ENCODE results near the gene ATP9A.

Gene ATP9A

DNA sequence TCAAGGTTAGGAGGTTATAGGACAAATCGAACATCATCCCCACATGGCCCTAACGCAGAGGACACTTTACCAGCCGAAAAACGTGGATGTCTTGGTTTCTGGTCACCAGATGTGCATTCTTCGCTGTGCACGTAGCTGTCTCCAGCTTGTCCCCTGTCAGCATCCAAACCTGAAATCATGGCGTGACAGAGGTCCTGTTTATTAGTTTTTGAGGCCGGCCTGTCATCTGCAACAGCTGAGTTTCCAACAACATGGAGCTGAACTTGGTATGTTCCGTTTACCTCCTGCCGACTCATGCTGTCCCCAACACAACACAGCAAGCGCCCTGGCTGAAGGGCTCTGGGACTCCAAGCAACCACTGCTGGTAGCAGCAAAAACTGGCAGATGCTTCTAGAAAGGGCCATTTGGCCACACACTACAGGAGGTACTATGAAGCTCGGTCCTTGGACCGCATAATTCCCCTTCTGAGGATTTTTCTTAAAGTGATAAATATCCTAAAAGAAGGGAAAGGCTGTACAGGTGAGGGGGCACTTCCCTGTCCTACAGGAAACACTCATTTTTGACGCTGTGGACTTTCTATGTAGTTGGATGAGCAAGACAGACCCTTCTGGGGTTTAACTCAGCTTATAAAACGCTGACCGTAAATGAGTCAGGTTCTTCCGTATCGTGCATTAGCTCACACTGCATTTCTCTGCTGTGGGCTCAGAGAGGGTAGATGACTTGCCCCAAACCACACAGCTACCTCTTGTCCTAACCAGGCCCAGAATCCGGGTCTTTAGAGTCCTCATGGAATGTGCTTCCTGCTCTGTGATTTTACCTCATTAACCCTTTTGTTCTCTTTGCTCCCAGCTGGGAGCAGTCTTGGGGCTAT lies 146.0 kb downstream of the ATP9A start:
- no peak for DNase-seq

- no peak for DNase-seq
Measured at GRCh38 chr20:51620432-51620831, 147.8 kb downstream of the ATP9A start.

DNA sequence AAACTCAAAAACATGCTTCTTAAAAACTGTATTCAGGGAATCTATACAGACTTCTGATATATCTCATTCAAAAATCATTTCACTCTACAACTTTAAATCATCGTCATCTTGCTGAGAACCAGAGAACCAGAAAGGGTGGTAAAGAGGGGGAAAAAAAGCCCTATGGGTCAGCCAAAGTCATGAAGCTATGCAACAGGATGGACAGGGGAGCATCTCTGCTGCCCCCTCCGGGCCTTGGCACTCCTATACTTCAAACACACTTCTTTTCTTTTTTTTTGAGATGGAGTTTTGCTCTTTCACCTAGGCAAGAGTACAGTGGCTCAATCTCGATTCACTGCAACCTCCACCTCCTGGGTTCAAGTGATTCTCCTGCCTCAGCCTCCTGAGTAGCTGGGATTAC lies 152.1 kb downstream of the ATP9A start:
- DNase-seq, result no peak

- DNase-seq, result no peak
Measured at GRCh38 chr20:51614687-51615086, 153.5 kb downstream of the ATP9A start.

DNA sequence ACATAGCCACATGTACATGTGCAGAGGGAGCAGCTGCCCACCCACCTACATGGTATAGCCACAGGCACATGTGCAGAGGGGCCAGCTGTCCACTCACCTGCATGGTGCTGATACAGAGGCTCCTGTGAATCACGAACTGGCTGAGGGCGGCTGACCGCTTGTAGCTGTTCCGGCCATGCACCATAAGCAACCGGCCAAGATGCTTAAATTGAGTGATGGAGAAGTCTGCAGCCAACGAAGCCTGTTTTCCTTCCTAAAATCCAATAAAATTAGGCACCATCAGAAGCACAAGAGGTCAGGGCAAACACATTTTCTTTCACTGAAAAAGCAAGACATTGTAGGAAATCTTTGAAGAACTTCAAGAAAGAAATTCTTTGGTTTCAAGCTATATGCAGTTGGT lies 154.6 kb downstream of the ATP9A start:
- no peak for DNase-seq

DNA sequence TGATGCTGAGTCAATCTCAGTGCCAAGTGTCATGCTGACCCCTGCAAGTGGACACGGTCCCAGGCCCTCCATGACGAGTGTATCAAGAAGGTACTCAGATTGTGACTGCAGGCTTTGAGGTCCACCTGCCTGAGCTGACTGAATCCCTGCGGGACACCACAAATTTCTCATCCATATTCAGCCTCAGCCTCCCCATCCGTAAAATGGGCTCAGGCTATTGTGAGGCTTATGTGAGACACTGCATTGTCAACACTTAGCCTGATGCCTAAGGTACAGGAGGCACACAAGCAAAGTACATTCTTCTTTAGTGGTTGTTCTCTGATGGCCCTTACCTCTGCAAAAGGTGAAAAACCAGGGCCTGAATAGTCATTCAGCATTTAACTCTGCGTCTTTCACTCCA lies 155.3 kb downstream of the ATP9A start:
- no peak for DNase-seq

DNA sequence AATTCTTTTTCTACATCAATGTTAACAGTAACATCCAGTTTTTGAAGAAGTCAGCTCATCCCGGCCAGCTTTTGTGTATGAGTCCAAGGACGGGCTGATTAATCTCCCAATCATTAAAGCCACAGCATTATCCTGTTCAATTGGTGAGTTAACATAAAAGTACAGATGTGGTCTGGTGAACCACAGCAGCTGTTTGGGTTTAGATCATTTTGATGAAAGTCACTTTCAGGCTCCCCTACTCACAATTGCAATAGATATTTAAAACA lies 156.6 kb downstream of the ATP9A start:
- no peak for DNase-seq

DNA sequence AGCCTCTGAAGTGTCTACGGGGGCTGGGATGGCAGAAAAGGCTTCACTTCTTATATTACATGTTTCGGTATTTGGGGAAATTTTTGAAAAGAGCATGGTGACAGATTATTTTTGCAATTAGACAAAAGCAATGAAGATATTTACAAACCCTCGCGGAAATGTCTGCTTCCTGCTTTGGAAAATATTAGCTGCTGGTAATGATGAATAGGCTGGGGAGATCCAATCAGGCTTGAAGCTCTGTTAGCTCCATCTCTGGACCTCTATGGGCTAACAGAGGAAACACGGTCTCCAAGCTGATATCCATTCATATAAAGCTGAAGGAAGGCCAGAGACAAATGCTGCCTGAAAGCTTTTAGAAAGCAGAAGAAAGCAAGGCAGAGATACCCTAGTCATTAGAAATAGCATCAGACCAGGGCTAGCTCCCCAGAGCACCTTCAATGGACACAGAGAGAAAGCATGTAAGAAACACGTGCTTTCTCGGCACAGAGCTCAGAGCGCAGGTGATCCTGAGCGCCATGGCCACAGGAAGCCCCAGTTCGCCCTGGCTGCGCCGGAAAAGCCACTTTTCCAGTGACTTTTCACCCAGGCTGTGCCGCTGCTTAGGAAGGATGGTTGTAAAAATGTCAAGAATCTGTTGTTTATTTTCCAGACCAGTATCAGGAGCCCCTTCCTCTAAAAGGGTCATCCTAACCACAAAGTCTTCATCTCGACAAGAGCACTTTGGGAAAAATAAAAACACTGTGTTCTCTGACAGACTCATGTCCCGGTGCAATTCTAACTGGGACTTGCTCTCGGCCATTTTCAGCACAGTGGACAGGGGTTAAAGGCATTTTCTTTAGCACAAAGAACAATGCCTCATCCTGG lies 157.2 kb downstream of the ATP9A start:
- DNase-seq, result no peak

DNA sequence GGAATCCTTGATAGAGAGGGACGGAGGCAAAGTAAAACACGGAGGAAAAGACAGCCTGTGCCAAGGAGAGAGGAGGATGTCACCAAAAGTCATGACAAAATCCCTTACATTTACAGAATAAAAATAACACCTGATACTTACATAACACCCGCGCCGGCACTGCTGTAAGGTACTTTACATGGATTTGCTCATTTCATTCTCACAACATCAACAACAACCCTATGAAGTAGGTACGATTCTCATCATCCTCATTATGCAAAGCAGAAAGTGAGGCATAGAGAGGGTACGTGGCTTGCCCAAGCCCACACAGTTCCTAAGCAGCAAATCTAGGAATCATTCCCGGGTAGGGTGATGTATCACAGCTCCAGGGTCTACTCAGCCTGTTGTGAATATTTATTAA lies 158.1 kb downstream of the ATP9A start:
- no peak for DNase-seq

DNA sequence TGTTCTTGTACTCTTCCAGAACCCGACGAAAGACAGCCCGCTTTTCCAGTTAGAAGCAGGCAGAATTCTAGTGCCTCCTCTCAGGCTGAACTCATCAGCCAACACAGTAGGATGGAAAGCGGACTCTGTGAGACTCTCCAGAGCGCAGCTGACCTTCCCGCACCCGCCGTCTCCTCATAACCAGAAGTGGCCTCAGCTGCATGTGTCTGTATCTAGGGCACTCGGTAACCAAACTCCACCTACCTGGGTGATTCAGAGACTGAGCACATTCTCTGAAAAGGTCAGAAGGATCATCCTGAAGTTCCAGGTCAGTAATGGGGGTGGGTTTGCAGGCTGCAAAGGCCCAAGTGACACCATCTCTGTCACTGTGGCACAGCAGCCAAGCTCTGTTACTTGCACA lies 158.9 kb downstream of the ATP9A start:
- no peak for DNase-seq

DNA sequence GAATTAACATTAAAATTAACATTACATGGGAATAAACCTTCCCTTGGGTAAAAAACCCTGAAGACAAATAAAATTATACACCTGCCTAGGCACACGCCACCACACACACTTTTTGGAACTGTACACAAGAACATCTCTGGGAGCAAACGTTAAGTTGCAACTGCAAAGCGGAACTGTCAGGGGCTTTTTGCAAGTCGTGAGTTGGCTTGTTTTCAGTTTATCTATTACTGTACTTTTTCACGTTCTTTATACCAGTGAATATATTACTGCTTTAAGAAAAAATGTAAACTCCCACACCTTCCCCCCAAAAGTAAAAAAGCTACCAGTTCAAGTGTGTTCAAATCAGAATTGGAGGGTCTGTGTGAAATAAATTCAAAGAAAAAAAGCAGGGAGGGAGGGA lies 160.1 kb downstream of the ATP9A start:
- no peak for DNase-seq

- no peak for DNase-seq
Measured at GRCh38 chr20:51607170-51607569, 161.0 kb downstream of the ATP9A start.

DNA sequence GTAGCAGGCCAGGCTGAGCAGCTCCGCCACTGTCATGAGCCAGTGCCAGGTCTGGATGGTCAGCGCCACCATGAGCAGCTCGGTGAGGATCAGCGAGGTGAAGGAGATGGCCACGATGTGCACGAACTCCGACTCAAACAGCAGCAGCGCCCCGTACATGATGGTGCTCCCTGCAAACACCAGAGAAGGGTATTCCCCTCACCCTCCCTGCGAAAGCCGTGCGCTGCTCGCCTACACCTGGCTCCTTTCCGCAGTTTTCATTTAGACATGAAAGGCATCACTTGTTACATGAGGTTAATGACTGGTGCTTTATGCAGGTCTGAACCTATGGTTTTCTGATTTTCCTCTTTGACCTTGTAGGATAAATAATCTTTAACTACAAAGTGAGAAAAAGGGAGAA lies 163.3 kb downstream of the ATP9A start:
- DNase-seq, result no peak

DNA sequence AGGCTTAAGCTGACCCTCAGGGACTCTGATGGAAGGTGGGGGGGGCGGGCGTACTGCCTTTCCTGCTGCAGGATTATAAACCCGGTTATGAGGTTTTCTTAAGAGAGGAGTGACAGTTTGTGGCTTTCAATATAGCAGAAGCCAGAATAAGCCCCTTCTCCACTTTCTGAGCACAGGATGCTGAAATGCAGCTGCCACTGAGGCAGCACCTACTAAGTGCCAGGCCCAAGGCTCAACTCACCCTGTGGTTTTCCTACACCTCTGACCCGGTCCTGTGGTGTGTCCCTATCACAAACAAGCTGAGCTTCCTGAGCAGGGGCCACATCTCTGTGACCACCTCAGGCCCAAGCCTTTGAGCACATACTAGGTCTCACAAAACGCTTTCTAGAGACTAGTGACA lies 166.1 kb downstream of the ATP9A start:
- no peak for DNase-seq

- DNase-seq, result no peak
Measured at GRCh38 chr20:51600950-51601349, 167.2 kb downstream of the ATP9A start.

- DNase-seq, result no peak
Measured at GRCh38 chr20:51600016-51600420, 168.2 kb downstream of the ATP9A start.

DNA sequence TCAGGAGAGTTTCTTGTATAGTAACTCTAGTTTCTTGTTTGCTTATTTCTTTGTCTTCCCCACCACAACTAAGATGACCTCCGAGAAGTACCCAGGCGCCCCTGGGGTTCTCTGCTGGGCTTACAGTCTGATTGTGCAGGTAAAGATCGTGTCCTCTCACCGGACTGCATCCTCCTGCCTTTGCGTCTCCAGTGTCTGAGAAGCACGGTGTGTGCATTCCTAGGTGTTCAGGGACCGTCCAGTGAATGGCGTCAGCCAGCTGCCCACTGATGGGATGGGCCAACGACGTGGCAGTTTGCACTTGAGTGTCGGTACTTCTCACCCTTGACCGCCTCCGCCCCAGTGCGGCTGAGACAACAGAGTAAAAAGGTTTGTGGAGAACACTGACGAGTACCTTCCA lies 169.6 kb downstream of the ATP9A start:
- no peak for DNase-seq

DNA sequence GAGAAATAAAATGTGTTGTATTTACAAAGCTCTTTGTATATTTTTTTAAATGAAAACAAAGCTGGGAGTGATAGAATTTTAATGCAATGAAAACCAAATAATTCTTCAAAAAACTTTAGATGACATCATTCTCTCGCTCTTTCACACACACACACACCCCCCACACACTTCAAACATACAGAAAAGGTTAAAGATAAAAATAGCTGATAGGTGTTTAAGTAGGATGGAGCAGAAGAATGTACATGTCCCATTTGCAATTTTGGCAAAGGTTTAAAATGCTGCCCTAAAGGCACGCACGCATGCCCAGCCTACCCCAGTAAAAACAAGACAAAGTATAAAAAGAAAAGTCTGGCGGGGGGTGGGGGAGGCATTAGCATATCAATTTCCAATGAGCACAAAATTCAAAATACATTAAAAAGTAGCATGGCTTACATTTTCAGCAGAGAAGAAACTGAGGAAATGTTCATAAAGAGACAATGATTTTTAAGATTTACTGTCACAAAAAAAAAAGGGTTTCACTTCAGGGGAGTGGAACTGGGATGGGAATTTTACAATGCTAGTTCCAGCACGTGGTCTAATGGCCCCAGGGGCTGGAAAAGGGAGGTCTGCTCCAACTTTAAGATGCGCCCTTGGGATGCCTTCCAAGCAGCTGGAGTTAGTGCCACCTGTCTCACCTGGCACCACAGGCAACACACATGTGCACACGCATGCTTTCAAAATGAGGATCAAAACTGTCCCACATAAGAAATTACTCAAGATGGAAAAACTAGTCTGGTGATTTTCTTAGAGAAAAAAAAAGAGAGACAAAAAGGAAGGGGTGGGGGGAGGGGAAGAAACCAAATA lies 170.6 kb downstream of the ATP9A start:
- no peak for DNase-seq

- DNase-seq, result no peak
Measured at GRCh38 chr20:51596668-51597388, 171.4 kb downstream of the ATP9A start.

DNA sequence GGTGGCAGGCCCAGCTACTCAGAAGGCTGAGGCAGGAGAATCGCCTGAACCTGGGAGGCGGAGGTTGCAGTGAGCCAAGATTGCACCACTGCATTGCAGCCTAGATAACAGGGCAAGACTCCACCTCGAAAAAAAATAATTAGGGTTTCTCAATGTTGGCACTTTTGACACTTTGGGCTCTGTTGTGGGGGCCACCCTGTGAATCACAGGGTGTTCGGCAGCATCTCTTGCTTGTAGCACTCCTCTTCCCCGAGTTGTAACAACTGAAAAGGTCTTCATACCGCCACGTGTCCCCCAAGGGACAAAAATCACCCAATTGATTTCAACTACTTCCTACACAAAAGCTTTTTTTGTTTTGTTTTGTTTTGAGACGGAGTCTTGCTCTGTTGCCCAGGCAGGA lies 172.4 kb downstream of the ATP9A start:
- no peak for DNase-seq

- peak; percentile 81 for DNase-seq
Measured at GRCh38 chr20:51595058-51595532, 173.1 kb downstream of the ATP9A start.

- no peak for DNase-seq
Measured at GRCh38 chr20:51594236-51595057, 173.7 kb downstream of the ATP9A start.
